ENCODE measurements around the gene TLCD2.

DNA sequence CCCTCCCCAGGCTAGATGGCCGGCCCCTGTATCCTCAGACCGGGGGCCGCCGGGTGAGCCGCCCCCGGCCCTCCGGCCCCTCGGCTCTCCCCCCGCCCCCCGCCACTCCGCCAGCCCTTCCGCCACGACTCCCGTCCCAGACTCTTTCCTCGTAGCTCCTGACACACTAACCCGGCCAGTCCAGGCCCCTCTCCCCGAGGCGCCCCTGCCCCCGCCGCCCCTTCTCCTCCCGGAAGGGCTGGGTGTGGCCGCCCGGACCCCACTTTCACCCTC is 5.6 kb upstream of the TLCD2 start:
- TF ChIP-seq, protein P1, sequence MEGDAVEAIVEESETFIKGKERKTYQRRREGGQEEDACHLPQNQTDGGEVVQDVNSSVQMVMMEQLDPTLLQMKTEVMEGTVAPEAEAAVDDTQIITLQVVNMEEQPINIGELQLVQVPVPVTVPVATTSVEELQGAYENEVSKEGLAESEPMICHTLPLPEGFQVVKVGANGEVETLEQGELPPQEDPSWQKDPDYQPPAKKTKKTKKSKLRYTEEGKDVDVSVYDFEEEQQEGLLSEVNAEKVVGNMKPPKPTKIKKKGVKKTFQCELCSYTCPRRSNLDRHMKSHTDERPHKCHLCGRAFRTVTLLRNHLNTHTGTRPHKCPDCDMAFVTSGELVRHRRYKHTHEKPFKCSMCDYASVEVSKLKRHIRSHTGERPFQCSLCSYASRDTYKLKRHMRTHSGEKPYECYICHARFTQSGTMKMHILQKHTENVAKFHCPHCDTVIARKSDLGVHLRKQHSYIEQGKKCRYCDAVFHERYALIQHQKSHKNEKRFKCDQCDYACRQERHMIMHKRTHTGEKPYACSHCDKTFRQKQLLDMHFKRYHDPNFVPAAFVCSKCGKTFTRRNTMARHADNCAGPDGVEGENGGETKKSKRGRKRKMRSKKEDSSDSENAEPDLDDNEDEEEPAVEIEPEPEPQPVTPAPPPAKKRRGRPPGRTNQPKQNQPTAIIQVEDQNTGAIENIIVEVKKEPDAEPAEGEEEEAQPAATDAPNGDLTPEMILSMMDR (IDR thresholded peaks at IDR 0.05; ENCODE audit: low read length): no peak
- TF ChIP-seq EZH2phosphoT487 (IDR thresholded peaks at IDR 0.05; ENCODE audit: low read length) (no peak), EZH2 (optimal IDR thresholded peaks at IDR 0.05; ENCODE audit: low read depth, low read length) (no peak)

All from MM.1S (cell line).